HG02852 (cell line): ENCODE measurements around the gene UBN1.
"Not testable (repeated sequence)": the region's sequence is repeated elsewhere in the genome, so short reads cannot be mapped to it uniquely, and the experiment has no call there.

Source experiments
- ATAC-seq: cut with Tn5 transposase; IDR thresholded peaks from one replicate; pipeline ENCODE4 v1.9.1; 2021; ENCODE audit warnings: mild to moderate bottlenecking, moderate library complexity; ENCODE audit not compliant: unreplicated experiment

The UBN1 gene

GRCh38 chr16:4882633-4883285, 35.5 kb downstream of the UBN1 start:
- no peak for ATAC-seq

- no peak for ATAC-seq
These were observed 36.2 kb downstream of the UBN1 start for GRCh38 chr16:4883501-4883900.

- no peak for ATAC-seq
These were observed 36.9 kb downstream of the UBN1 start for GRCh38 chr16:4884209-4884608.

GRCh38 chr16:4884972-4885874, 37.9 kb downstream of the UBN1 start:
- no peak for ATAC-seq

- no peak for ATAC-seq
These were observed 38.9 kb downstream of the UBN1 start for GRCh38 chr16:4886151-4886550.

- ATAC-seq, result no peak
These were observed 41.3 kb downstream of the UBN1 start for GRCh38 chr16:4888428-4889135.

- no peak for ATAC-seq
These were observed 42.7 kb downstream of the UBN1 start for GRCh38 chr16:4890026-4890425.

GRCh38 chr16:4890686-4891085, 43.4 kb downstream of the UBN1 start:
- ATAC-seq, result no peak

GRCh38 chr16:4891097-4891885, 44.0 kb downstream of the UBN1 start:
- no peak for ATAC-seq

DNA sequence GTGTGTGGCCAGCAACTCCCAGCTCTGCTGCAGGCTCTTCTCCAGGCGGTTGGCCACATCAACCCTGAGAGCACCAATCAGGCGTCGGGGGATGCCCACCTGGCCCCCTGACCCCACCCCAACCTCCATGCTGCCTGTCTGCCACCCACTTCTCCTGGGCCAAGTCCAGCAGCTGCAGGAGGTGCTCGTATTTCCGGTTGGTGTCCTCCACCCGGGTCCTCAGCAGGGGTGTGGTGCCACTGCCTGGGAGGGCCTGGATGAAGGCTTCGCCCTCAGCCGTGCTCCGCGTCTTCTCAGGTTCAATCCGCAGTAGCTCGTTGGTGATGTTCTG, 44.6 kb downstream of the UBN1 start:
- no peak for ATAC-seq

DNA sequence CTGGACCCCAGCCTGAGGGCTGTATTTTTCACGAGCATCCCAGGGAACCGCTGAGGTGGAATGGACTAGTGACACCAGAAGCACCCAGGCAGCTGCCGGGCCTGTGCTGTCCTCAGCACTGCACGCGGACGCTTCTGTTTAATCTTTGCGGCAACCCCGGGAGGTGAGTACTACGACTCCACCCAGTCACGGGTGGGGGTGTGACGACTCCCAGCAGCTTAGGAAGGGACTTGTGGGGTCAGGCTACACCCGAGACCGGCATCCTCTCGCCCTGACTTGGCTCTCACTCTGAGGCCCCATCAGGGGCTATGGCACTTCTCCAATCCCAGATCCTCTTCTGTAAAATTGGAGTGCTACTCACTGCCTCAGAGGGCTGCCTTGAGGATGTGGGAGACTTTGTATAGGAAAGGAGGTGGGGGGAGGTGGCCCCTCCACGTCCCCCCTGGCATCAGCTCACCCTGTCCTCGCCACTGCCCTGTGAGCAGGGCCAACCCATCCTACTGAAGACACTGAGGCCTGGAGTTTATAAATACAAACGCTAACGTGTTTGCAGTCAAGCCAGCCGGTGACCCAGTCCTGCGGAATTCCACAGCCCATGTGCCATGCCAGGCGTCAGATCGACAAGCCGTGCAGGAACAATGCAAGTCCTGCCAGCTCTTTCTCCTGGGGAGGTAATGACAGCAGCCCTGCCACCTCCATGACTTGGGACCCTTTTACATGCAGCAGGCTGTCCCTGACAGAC, 45.3 kb downstream of the UBN1 start:
- no peak for ATAC-seq

DNA sequence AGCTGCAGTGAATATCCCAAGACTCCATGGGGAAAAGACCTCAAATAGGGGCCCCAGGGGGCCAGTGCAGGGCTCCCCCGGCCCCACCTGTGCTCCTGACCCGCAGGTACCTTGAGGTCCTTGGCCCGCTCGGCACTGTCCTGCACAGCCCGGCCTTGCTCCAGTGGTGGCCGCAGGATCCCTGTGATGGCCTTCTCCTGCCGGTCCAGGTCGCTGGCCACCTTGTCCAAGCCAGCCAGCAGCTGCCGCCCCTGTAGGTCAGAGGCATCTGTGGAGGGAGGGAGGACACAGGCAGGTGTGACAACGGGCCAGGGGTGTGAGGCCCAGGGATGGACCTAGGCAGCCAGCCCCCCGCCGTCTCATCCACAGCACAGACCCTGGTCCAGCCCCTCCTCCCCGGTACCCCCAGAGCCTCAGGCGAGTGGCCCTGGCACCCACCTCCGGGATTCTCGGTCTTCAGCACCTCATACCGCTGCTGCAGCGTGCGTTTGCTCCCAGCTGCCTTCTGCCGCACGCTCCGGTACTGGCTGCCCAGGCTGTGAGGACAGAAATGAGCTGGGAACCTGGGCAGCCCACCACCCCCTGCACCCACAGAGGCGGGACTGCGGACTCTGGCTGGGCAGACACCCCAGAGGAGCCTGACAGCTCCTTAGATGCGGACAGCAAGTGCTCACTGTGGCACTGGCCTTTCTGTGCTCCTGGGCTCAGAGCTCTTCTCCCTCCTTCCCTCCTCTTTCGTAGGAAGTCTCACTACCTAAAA, 46.0 kb downstream of the UBN1 start:
- no peak for ATAC-seq

DNA sequence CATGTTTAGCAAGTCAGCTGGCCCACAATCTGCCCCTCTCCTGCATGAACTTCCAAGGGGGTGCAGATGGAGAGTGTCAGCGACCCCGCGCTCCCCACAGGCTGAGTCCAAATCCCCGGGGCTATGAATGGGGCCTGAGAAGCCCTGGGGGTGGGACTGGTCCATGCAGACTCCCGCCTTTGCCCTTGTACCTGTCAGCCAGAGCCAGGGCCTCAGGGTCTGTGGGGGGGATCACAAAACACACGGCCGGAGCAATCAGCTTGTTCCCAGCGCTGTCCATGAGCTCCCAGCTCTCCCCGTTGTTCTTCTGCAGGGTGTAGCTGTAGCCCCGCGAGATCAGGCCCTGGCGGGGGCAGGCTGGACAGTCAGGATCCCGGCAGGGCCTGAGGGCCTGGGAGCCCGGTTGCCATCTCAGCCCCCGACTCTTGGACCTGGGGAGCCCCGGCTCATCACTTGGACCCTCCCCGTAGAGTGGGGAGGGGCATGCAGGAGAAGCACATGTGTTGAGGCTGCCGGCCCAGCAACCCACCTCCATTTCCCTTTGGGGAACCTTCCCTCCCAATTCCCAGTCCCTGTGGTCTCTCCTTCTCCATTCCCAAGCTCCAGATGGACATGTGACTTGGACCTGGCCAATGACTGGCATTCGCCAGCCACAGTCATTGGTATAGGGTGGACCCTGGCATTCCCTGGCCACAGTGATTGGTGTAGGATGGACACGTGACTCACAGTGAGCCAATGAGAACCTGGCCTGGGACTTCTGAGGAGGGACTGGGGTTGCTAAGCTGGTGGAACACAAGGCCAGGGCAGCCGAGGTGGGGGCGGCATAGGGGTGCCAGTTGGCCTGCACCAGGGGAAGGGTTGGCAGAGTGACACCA, 47.2 kb downstream of the UBN1 start:
- no peak for ATAC-seq

GRCh38 chr16:4895366-4895765, 48.1 kb downstream of the UBN1 start:
- no peak for ATAC-seq

GRCh38 chr16:4896761-4897160, 49.5 kb downstream of the UBN1 start:
- not testable (repeated sequence) for ATAC-seq

DNA sequence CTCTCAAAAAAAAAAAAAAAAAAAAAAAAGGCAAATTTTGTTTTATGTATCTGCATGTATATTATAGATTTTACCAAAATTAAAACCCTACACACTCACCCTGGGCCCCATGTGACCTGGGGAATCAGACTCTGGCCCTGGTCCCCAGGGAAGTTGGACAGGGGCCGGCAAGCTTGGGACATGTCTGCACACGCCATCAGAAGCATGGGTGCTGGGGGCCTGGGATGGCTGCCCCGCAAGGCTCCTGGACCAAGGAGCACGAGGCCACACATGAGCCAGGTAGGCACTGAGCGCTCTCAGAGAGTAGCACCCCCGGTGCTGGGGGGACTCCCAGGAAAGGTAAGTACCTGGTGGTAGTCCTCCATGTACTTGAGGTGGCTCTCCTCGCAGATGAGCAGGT, 50.0 kb downstream of the UBN1 start:
- no peak for ATAC-seq

DNA sequence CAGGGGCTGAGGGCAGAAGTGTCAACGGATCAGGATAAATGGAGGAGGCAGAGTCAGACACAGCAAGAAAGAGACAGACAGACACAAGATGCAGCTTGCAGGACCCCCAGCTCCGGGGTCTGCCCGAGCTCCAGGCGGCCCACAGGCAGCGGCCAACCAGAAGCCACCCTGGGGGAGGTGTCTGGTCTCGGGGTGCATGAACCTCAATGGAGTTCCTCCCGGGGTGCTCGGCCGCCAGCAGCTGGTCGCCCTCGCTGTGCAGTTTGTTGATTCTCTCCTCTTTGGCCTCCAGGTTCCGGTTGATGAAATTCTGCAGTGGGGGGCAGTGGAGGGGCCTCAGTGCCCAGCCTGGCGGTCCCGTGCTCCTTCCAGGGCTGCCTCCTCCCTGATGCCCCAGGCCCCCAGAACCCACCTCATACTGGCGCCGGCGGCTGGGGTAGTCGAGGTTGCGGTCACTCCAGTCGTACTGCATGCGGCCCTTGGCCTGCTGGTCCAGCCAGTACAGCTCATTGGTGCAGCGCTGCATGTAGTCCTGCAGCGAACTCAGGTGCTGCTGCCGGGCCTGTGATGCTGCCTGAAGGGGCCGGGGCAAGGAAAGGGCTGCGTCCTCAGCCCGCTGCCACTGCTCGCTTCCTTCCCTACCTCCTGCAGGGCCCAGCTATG, 51.7 kb downstream of the UBN1 start:
- ATAC-seq, result no peak

DNA sequence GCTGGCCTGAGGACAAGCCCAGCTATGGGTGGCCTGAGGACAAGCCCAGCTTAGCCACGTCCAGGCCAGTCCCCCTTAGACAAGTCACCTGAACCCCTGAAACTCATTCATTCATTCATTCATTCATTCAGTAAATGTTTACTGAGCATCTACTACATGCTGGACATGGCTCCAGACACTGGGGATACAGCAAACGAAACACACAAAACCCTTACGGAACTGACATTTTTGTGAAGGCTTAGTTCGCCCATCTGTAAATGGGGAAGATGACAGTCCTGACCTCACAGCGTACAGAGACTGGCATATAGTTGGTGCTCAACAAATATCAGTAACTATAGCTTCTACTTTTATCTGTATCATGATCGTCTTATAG, 52.2 kb downstream of the UBN1 start:
- ATAC-seq, result no peak
